ENCODE measurements around the gene LEKR1.
A peak's percentile ranks its signal among the peaks of the same experiment; 100 is the strongest.
"Not testable (repeated sequence)": the region's sequence is repeated elsewhere in the genome, so short reads cannot be mapped to it uniquely, and the experiment has no call there.

Gene LEKR1

DNA sequence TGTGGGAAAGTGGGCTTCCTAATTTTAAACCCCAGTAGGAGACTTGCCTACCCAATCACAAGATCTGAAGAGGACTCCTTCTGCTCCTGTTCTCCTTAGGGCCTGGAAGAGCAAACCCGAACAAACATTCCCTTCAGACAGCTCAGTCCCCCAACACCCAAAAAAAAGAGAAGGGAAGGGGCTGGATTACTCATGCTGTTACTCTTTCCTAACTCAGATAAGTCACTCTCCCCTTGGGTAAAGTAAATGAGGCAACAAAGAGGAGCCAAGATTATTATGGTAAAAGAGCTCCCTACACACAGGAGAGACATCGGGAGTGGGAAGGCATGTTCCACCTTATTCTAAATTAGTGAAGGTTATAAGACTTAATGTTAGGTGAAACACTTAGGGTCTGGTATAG is 18.1 kb upstream of the LEKR1 start:
- DNase-seq: no peak

DNA sequence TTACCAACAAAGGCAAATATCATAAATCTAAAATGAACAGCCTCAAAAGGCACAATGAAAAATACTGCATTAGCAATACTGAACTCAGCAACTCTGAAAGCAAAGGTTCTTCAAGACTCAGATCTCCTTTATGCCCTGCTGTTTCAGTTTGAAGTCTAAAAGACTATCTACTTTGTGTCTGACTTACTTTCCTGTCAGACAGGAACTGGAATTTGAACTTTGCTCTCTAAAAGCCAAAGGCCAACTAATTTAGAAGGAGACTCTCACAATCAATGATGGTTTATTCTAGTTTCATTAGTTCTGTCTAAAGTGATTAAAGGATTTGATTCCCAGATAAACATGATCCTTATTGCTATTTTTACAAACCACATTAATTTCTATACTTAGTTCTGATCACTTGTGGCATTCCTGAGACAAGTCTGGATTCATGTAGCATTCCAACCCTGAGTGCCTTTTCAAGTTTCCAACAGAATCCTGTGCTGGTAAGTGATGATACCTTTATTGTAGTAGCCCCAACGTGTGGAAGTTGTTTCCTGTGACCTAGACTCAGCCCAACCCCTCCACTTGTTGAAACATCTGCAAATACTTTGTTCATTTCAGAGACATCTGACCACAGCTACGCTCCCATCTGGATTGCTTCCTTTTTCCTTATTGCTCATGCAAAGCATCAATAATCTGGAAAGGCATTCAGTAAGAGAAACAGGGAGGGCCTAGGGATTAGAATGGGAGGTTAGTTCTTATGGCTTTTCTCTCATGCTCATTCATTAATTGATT is 14.9 kb upstream of the LEKR1 start:
- no peak for DNase-seq

DNA sequence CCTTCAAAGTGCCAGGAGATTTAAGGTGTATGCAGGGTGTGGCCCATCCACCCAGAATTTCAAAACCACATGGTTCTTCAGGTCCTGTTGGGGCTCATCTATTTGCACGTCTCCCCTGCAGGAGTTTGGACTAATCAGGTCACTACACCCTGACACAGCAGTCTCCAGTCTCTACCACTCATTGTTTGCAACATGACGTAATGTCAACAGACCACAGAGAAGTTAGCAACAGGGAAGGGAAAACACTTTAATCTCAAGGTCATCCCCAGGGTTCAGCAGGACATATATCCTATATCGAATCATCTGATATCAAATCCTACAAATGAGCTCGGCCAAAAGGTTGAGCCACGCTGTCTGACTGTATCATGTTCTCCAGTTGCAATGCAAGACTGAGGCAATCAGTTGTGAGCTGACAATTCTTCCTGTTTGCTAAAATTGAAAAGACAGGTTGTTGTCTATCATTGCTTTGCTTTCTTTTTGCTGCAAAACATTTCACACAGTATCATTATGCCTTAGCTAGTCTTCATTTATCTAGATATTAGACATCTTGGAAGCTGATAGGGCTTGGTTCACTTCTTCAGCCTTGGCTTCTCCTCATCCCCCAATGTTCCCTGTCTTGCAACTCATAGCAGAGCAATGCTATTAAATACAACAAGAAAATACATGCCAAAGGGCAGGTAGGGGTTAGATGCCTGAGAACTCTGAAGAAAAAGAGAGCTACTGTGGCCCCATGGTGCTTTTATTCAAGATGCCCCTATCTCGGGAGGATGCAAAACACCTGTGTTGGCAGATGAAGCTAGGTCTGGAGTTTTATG is 13.4 kb upstream of the LEKR1 start:
- DNase-seq: peak; percentile 60

DNA sequence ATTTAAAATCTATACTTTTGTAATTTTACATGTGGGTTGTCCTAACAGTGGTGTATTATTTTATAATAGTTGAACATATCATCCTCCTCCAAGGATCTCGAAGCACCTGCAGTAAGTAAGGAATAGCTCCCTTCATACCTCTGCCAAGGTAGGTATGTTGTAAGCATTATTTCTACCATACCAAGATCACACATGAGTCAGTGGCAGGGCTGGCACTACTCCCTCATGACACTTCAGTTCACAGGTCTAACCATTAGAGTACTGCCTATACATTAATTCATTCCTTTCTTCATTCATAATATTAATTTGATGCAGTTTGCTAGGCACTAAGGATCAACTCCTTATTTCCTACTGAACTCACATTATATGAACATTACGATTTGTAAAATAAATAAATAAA is 11.9 kb upstream of the LEKR1 start:
- DNase-seq: no peak

DNA sequence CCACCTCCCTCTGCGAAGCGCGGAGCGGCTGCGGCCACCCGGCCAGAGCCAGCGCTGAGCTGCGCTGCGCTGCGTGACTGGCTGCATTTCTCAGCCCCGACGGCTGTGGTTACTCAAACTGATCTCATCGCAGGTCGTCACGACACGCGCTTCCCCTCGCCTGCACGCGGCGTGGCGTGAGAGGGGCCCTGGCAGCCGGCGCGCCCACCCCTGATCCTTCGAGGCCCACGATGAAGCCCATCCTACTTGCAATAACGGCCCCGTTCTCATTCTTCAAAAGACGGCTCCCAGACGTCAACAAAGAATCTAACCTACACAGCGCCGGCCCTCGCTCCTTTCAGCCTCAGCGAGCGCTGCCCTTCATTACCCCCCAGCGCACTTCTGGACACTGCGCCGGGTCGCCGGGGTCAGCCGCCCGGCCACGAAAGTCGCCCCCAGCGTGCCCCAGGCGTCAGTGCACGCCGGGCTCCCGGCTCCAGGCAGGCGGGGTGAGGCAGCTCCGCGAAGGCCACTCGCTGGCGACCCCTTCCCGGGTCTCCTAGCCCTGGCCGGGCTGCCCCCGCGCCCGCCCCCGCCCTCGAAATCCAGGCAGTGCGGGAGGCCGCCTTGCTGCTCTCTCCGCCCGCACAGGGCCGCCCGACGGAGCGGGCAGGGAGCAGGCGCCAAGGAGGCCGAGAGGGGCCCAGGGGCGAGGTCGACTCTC is 9.9 kb upstream of the LEKR1 start:
- peak; percentile 58 for DNase-seq

DNA sequence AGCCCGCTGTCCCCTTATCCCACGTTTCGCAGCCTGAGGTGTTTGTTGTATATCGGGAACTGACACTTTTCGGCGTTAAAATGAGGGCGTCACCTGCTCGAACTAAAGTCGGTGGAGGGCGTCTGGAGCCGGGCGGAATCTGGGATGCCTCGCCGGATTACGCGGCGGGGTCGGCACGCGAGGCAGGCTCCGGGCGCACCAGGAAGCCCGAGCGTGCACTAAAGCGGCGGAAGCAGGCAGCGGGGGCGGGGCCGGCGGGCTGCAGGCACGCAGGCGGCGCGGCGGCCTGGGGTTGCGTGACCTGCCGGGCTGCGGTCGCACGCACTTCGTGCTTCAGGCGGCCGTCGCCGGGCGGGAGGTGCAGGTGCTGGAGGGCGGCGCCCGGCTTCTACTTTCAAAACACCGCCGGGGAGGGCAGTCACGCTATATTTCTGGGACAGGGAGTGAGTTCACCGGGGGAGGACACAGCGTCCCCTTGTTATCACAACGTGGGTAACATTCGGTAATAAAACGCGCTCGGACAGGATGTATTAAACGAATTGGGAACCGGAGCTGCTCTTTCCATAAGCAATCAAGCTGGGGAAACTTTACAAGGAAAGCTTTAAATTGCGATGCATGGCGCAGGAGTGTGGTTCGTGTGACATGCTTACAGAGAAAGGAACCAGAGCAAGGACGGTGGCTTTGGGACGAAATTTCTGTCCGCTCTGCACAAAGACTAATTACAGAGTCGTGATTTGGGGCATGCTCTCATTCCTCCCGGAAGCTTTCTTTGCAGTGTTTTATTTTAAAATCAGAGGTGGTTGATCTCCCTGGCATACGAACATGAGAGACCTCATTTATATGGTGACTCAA is 9.1 kb upstream of the LEKR1 start:
- DNase-seq: peak; percentile 83

DNA sequence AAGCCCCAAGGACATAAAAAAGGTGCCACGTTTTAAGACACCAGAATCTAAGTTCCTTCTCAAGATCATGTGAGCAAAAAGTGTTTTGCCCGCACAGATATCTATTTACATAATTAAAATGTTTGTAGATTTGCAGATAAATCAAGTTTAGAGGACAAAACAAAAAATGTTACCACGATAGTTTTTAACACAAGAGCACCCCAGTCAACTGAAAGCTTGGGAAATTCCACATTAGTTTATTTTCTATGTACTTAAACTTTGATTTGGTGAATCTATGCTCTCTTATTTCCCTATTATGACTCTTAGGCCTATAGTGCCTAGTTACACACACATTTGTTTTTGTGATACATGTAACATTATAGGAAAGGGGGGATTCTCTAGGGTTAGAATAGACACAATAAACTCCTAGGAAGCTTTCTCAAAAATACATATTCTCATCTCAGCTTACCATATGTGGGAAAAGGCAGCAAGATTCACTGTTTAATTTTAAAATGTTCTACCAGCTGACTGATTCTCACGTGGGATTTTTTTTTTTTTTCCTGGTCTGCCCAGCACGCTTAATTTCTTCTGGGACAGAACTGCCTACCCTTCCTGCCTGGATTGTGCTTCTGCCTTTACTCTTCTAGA is 8.4 kb upstream of the LEKR1 start:
- DNase-seq: no peak

DNA sequence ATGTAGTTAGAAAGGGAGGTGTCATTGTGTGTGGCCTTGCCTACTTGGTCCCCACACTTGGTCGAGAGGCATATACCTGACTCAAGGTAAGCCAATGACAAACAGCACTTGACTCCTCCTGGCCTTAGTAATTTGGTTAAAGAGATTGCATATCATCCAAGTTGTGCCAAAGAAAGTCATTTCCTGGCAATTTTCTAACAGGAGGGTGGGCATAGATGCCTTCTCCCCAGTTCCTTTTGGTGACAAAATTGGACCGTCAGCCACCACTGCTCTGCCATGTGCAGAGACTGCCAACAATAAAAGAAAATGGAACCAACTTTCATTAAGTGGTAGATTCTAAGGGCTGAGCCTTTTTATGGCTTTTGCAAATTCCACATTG is 7.9 kb upstream of the LEKR1 start:
- no peak for DNase-seq

DNA sequence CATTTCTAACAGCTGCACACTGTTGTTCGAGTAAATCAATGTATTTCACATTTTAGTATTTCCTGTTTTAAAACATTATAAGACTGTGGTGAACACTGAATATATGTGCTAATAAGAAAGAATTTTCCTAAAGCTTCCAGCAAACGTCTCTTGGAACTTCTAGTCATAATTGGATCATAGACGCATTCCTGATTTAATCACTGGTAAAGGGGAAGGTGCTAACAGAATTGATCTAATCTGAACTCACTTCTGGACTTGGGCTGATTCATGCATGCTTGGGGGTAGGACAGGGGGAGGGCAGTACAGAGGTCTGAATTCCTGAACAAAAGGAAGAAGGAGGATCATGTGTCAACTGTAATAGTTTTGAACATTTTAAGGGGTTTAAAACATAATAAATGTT is 7.3 kb upstream of the LEKR1 start:
- no peak for DNase-seq

DNA sequence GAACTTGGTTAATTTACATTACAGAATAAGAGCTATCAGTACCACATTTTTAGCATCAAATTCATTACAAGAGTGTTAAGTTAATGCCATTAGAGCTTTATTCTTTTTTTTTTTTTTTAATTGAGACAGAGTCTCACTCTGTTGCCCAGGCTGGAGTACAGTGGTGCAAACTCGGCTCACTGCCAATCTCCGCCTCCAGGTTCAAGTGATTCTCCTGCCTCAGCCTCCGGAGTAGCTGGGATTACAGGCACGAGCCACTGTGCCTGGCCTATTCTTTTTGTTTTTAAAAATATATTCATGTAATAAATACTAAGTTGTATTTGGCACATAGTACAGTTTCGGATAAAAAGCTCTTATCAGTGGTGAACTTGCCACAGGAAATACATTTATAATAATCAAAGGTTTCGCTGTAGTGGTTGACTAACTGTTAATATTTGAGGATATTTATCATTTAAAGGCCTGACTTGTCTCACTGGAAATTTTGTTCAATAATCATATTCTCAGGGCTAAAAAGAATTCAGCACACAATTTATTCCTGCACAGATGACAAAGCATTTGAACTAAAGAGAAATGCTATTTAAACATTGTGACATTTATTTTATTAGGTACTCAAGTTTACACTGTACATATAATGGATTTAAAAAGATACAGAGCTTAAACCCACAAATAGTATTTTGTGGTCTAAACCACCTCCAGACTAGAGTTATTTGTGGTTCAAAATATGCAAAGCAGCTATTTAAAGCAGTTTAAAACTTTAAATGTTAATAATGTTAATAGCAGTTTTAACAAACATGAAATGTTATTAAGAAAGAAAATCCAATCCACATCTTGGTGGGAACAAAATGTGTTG is 6.1 kb upstream of the LEKR1 start:
- no peak for DNase-seq

DNA sequence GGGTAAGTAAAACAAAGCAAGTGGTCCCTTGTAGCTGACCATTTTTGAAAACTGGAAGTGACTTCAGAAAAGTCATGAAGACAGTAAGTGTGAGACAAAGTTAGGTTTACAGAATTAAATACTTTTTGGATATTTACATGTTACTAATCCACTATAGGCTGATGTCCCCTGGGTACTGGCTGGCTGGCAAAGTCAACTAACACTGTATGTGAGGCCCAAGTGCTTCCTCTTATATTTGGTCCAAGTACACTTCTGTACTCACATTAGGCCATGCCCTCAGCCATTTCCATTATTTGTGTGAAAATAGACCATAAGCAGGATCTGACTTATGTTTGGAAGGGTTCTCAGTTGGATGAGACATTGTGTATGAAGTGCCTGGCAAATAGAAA is 5.5 kb upstream of the LEKR1 start:
- DNase-seq: no peak

DNA sequence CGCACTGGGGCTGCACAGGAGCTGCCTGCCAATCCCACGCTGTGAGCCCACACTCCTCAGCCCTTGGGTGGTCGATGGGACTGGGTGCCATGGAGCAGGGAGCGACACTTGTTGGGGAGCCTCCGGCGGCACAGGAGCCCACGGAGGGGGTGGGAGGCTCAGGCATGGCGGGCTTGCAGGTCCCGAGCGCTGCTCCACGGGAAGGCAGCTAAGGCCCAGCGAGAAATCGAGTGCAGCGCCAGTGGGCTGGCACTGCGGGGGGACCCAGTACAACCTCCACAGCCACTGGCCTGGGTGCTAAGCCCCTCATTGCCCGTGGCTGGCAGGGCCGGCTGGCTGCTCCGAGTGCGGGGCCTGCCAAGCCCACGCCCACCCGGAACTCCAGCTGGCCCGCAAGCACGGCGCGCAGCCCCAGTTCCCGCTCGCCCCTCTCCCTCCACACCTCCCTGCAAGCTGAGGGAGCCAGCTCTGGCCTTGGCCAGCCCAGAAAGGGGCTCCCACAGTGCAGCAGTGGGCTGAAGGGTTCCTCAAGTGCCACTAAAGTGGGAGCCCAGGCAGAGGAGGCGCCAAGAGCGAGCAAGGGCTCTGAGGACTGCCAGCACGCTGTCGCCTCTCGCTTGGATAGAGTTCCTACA is 3.4 kb upstream of the LEKR1 start:
- not testable (repeated sequence) for DNase-seq

DNA sequence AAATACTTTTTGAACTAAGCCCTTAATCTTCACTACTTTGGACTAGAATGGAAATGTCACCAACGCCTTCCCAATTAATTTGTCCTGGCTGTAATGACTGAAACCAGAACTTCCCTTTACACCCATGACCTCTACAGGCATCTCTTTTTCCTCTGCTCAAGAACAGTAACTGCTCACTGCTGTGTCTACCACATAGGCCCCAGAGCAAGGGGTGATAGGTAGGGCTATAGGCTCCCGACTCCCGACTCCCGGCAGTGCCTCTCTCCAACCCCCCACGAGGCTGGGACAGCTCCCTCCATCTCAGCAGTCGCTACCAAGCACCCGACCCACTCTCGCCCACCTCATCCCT is 384 bp upstream of the LEKR1 start:
- DNase-seq: peak; percentile 50

DNA sequence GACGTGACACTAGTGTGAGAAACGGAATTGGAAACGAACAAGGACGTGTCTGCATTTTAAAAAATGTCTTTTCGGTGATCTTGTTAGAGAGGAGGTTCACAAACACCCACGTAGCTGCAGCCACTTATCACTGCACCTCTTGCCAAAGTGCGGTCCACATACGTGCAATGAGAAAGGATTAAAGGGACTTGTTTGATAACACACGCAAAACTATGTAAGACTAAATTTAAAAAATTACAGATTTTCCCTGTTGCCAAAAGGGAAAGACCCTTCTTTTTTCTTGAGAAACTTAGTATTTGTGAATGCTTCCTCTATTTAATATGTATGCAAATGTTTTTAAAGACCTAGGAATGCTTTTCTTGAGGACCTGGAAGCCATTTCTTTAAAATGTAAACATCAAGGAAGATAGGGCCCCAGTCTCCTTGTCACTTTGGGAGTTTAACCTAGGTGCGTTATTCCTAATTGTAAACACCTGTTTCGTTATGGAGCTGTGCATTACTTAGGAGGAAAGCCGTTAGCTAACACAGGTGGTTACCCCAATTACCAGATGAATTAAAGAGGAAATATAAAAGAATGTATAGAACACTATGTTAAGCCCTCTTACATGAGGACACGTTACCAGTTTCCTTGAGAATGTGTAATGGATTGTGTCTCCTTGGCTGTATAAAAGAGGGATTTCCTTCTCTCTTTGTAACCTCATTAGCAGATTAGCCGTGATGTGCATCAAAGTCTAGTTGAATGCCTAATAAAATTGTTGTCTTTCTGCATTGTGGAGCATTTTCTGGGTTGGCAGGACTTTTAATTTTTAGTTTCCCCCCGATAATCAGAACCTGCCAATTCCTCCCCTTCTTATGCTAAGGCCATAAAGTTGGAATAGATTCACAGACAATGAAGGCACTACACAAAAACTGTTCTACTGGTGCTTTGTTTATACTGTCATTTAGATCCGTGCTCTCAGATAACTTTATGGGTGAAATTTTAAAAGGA is 1.0 kb downstream of the LEKR1 start:
- DNase-seq: no peak

DNA sequence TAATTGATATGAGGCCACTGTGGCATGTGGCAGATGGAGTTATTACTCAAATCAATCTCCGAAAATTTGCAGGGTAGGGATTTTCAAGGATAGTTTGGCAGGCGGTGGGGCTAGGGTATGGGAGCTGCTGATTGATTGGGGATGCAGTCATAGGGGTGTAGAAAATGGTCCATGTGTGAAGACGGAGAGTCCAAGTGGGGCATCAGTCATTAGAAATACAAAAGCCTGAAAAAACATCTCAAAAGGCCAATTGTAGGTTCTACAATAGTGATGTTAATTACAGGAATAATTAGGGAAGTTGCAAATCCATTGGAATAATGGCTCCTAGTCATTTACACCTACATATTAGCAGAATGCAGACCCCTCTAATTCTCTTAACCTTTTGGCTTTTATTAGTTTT is 4.9 kb downstream of the LEKR1 start:
- DNase-seq: no peak

DNA sequence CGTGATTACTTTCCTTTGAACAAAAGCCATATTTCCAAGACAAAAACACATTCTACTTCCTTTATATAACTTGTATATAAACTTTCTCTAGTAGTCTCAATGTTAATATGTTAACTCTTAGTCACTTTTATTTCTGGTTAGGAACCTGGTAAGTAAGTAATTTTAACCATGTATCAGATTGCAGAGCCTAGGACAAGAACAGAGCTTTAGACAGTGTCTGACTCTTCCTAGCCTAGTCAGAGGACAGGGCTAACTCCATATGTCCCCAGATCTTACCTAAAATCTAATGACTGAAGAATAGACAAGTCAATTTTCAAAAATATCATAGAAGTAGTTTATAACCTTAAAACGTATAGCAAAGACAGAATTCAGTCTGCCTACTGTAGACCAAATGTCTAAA is 8.3 kb downstream of the LEKR1 start:
- no peak for DNase-seq

DNA sequence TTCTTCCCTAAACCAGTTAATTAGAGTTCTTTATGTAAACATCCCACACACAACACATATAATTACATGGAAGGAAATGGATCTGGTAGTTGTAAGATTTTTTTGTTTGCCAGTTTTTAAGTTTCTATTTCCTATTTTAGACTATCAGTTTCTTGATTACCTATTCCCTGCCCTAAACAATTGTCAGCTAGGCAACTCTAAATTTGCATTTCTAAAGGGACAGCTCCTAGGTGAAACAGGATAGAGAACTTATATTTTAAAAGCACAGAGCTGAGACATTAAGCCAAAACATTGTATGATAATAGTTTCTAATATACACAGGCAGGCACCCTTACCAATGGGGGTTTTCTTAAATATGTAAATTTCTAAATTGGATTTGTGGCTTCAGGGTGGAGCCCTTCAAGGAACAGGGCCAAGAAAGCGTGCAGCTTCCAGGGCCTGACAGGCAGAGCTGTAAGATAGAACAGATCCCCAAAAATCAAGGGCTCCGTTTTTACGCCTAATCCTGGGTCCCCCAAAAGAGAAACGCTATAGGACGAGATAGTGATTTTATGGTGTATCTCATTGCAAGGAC is 8.9 kb downstream of the LEKR1 start:
- no peak for DNase-seq

DNA sequence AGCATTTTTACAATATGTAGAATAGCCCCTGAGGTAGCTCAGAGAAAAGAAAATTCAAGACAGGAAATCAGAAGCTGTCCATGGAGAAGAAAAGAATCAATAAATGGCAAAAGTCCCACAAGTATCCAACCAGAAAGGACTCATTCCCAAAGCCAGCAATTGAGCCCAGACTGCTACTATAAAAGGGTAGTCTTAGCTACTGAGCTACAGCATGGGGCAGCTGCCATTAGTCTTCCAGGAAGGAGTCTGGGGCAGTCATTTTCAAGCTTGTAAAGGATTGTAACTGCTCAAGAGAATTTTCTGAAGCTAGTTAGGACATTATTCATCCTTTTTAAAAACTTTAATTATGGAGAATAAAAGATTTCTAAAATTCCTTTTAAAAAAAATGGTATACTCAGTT is 10.5 kb downstream of the LEKR1 start:
- DNase-seq: no peak

DNA sequence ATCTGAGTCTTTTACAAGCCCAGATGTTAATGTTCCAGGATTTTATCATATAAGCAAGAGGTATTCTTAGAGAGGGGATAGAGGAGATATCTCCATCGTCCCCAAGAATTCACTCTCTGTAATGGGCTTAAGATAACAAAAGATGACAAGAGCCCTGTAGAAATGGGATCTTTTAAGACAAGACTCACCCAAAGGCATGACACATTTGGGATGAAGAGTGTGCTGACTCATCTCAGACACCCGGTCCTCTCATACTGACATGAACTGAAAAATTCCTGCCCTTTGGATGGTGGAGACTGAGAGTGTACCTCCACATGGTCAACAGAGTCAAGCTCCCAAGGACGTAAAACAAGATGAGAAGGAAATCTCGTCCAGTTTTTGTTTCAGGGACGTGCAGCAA is 11.0 kb downstream of the LEKR1 start:
- DNase-seq: no peak
